Left hindlimb (tissue), 1 donor: ENCODE results near the gene C1QTNF5.

Experiments used
- DNase-seq: peaks from one replicate; pipeline ENCODE4 v3.0.0-alpha.2; 2018

The C1QTNF5 gene

DNA sequence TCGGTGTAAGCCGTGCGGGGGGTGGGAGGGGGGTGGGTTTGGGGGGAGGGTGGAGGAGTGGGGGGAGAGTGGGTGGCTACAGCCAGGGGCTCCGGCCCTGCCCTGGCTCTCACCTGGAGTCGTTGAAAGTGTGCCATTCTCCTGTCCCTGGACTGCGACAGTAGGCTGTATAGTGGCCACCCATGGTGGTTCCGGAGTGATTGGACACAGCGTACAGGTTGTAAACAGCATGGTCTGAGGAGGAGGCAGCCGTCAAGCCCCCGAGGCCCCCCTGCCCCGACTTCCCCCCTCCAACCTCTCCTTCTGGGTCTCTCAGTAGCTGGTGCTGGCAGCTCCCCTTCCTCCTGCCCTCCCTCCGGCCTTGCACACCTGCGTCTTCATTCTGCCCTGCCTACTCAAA is 16.4 kb upstream of the C1QTNF5 start:
- no peak for DNase-seq

DNA sequence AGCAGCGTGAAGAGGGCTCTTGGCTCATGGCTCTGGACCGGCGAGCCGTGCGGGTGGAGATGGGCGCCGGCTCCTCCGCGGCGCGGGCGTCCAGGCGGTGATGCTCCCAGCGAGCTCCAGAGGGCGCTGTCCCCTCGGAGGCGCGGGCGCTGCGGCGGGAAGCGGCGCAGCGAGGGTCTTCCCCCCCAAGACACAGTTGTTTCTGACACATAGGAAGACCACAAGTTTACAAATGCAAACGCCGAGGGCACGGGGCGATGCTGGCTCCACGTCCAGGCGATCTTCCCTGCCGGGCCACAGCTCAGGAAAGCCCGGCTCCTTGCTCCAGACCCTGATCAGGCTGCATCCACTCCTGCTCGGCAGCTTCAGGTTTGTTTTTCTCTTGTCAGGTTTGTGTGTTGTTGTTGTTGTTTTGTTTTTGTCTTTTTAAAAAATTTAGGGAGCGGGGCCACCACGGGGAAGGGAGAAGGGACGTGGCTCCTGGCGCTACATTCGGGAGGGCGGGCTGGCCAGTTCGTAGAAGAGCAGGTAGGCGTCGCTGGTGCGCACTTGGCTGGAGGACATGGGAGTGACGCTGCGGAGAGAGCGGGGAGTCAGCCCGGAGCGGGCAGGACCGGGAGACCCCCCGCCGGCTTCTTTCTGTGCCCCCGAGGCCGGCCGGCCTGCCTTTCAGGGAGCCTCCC is 15.8 kb upstream of the C1QTNF5 start:
- peak; percentile 83 for DNase-seq

GRCh38 chr11:119355091-119355843 is 14.6 kb upstream of the C1QTNF5 start:
- DNase-seq: peak; percentile 25

GRCh38 chr11:119352857-119353260 is 12.2 kb upstream of the C1QTNF5 start:
- no peak for DNase-seq

- DNase-seq: no peak
Measured at GRCh38 chr11:119351232-119351631, 10.5 kb upstream of the C1QTNF5 start.

GRCh38 chr11:119350302-119350701 is 9.6 kb upstream of the C1QTNF5 start:
- no peak for DNase-seq

GRCh38 chr11:119347940-119348605 is 7.4 kb upstream of the C1QTNF5 start:
- DNase-seq: no peak

- no peak for DNase-seq
Measured at GRCh38 chr11:119347242-119347641, 6.6 kb upstream of the C1QTNF5 start.

DNA sequence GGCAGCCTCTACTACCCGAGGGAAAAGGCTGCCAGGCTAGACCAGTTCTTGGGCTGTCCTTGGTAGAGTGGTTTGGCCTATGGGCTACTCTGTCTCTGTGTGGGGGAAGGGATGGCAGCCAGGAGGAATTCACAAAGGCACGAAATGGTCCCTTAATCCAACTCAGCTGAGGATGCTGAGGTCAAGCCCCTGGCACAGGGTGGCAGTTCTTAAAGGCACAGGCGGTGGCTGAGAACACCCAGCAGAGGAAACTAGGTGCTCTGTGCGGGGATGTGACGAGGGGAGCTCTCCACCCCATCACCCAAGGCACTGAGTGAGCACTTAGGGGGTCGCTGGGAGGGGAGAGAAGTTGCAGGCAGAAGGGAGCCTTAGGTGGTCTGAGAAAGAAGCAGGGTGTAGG is 5.9 kb upstream of the C1QTNF5 start, which contains the start of gene MFRP:
Gene MFRP, minus strand, starts transcription at position 101 of the 400 bp plus-strand sequence. CDS start 192 bp downstream, outside the sequence.
- DNase-seq: no peak

- no peak for DNase-seq
Measured at GRCh38 chr11:119345685-119346084, 5.0 kb upstream of the C1QTNF5 start.

DNA sequence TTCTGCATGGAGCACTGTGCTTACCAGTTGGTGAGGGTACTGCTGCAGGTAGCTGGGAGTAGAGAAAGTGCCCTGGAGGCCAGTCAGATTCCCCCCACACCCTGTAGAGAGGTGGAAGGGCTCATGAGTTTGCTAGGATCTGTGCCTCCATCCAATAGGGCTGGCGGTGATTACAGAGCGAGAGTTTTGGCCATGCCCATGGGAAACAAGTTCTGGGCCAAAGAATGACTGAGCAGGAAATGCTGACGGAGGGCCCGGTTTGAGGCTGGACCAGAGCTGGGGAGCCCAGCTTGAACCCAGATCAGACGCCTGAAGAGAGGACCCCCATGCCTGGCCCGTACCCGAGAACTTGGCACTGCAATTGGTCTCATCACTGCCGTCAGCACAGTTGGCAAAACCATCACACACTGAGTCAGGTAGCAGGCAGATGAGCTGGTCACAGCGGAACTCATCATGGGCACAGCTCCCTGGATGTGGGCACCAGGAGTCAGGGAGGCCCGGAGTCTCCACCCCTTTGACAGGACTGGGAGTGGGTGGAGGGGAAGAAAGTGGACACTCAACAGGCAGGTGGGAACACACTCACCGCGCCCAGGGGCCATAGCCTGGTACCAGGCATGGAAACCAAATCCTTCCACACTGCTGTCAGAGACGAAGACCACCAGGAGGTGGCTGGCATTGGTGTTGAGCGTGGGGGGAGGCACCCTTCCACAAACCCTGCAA is 3.8 kb upstream of the C1QTNF5 start:
- no peak for DNase-seq

- no peak for DNase-seq
Measured at GRCh38 chr11:119343726-119344125, 3.0 kb upstream of the C1QTNF5 start.

DNA sequence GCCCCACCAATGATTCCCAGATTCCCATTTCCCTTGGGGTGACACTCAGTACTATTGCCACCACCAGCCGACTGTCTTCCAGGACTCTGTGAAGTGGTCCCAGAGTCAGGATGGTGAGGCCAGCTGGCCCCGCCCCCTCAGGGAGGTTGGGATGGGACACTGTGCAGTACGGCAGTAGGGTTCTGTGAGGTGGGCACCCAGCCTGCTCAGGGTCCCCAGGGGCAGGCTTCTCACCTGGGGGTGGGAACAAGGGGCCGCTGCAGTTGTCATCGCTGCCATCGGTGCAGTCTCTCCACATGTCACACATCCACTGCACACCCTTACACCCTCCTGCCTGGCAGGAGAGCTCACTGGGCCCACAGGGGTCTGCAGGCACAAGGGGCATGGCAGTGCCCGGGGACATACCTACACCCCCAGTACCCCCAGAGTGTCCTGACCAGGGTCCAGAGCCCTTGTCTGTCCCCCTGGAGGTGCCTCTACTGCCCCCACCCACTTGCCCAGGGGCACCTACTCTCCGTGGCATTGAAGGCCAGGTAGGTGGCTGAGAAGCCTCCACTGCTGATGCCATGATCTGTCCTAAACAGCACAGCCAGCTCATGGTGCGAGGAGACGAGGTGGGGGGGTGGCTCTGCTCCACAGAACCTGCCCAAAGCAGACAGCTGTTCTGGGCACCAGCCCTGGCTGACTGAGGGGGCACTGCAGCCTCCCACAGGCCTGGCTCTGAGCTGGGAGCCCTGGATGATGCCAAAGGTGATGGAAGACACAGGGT is 1.9 kb upstream of the C1QTNF5 start:
- no peak for DNase-seq

- DNase-seq: no peak
Measured at GRCh38 chr11:119342023-119342300, 1.3 kb upstream of the C1QTNF5 start.

GRCh38 chr11:119341222-119342022 is 739 bp upstream of the C1QTNF5 start:
- no peak for DNase-seq

- peak; percentile 86 for DNase-seq
Measured at GRCh38 chr11:119339589-119340334, 921 bp downstream of the C1QTNF5 start.

DNA sequence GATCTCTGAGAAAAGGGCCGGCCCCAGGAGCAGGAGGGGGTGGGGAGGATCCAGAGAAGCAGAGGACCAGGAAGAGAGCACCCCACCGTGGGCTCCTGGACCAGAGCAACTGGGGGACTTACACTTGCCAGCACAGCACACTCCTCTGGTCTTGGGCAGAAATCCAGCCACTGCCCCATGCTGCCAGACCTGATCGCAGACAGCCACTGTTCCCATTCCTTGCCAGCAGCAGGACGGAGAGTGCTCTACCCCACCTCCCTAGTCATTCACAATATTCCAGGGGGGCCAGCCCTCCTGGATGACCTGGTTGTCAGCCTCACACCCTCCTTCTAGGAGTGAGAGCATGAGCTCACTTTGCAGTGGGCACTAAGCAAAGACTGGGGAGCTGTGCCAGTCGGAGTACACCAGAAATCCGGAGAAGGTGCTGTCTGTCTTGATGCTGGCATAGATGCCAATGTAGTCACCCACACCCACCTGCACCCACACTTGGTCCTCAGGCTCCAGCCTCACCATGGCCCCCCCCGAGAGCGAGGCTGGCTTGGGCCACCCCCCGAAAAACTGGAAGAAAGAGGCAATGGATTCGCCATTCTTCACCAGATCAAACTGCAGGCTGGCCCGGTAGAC is 1.6 kb downstream of the C1QTNF5 start:
- DNase-seq: no peak

DNA sequence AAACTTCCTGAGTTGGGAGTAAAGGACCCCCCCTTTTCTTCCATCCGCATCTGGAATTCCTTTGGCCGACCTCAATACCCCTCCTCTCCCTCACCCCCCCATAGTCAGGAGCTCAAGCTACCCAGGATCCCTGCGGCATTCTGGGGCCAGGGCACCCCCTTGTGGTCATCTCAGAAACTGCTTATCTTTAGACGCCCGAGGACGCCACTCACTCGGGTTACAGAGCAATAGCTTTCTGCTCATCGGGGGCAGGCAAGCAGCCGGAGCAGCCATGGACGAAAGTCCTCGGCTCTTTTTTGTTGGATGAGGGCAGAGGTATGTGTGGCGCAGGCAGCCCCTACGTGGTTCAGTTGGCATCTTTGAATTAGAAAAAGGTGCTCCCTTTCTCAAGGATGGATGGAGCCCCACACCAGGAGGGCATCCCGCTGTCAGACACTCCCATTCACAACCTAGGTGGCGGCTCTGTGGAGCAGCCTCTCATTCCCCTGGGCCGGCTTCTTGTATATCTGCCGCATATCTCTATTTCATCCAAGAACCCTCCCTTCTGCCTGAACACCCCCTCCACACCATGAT is 2.3 kb downstream of the C1QTNF5 start:
- peak; percentile 87 for DNase-seq

- DNase-seq: peak; percentile 88
Measured at GRCh38 chr11:119337581-119338317, 2.9 kb downstream of the C1QTNF5 start.
